Measurements from ENCODE around the gene TTI1.
A peak's percentile ranks its signal among the peaks of the same experiment; 100 is the strongest.

TTI1 gene

GRCh38 chr20:38033330-38034107, at the start of gene TTI1, which contains the start of gene RPRD1B:
TSS of gene TTI1 (minus strand) at chr20:38033456. CDS start at chr20:38013816, 19,640 bp downstream.
TSS of gene RPRD1B (plus strand) at chr20:38033746. CDS start at chr20:38033948, 202 bp downstream.
- peak; percentile 87 for DNase-seq (ENCODE audit: low spot score)

GRCh38 chr20:38082894-38083293, 49.6 kb upstream of the TTI1 start:
- no peak for DNase-seq (ENCODE audit: low spot score)

- no peak for DNase-seq (ENCODE audit: low spot score)
Observed at GRCh38 chr20:38081575-38081974, 48.3 kb upstream of the TTI1 start.

- no peak for DNase-seq (ENCODE audit: low spot score)
Observed at GRCh38 chr20:38079353-38079752, 46.1 kb upstream of the TTI1 start.

- DNase-seq (ENCODE audit: low spot score): no peak
Observed at GRCh38 chr20:38078084-38078483, 44.8 kb upstream of the TTI1 start.

- DNase-seq (ENCODE audit: low spot score): peak; percentile 70
Observed at GRCh38 chr20:38076548-38076947, 43.3 kb upstream of the TTI1 start.

GRCh38 chr20:38075161-38075998, 42.1 kb upstream of the TTI1 start:
- no peak for DNase-seq (ENCODE audit: low spot score)

- peak; percentile 54 for DNase-seq (ENCODE audit: low spot score)
Observed at GRCh38 chr20:38073307-38074071, 40.2 kb upstream of the TTI1 start.

GRCh38 chr20:38072898-38073297, 39.6 kb upstream of the TTI1 start:
- DNase-seq (ENCODE audit: low spot score): no peak

- no peak for DNase-seq (ENCODE audit: low spot score)
Observed at GRCh38 chr20:38067717-38068365, 34.6 kb upstream of the TTI1 start.

GRCh38 chr20:38066969-38067716, 33.9 kb upstream of the TTI1 start:
- DNase-seq (ENCODE audit: low spot score): no peak

GRCh38 chr20:38065764-38066375, 32.6 kb upstream of the TTI1 start:
- DNase-seq (ENCODE audit: low spot score): peak; percentile 44

- peak; percentile 63 for DNase-seq (ENCODE audit: low spot score)
Observed at GRCh38 chr20:38063911-38064530, 30.8 kb upstream of the TTI1 start.

GRCh38 chr20:38062890-38063289, 29.6 kb upstream of the TTI1 start:
- DNase-seq (ENCODE audit: low spot score): no peak

- no peak for DNase-seq (ENCODE audit: low spot score)
Observed at GRCh38 chr20:38061109-38061508, 27.9 kb upstream of the TTI1 start.

- no peak for DNase-seq (ENCODE audit: low spot score)
Observed at GRCh38 chr20:38060536-38060935, 27.3 kb upstream of the TTI1 start.

- DNase-seq (ENCODE audit: low spot score): no peak
Observed at GRCh38 chr20:38059832-38060231, 26.6 kb upstream of the TTI1 start.

- DNase-seq (ENCODE audit: low spot score): peak; percentile 81
Observed at GRCh38 chr20:38057351-38057972, 24.2 kb upstream of the TTI1 start.

- DNase-seq (ENCODE audit: low spot score): no peak
Observed at GRCh38 chr20:38055848-38056247, 22.6 kb upstream of the TTI1 start.

GRCh38 chr20:38055294-38055693, 22.0 kb upstream of the TTI1 start:
- no peak for DNase-seq (ENCODE audit: low spot score)

Measured in germinal center (tissue), 1 donor.